ENCODE data around the gene CAMK1G.

The CAMK1G gene

DNA sequence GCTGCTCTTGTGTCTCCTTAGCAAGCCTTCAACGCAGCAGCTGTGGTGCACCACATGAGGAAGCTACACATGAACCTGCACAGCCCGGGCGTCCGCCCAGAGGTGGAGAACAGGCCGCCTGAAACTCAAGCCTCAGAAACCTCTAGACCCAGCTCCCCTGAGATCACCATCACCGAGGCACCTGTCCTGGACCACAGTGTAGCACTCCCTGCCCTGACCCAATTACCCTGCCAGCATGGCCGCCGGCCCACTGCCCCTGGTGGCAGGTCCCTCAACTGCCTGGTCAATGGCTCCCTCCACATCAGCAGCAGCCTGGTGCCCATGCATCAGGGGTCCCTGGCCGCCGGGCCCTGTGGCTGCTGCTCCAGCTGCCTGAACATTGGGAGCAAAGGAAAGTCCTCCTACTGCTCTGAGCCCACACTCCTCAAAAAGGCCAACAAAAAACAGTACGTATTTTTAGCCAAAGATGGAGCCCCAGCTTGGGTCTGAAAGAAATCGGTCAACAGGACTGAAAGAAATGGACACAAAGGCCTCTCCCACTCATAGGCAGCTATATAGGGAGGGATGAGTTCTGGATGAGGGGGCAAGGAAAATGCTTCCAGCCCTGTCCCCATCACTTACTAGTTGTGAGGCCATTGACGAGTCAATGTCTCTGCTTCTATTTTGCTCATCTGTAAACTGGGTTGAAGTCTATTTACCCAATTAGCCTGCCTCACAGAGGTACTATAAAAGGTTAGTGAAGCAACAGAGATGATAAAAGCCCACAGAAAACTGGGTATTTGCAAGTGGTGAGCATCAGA lies 28.5 kb downstream of the CAMK1G start:
- TF ChIP-seq CSDC2 (CRISPR knock-in tag; IDR thresholded peaks at IDR 0.05) (no peak), GLIS3 (CRISPR knock-in tag; IDR thresholded peaks at IDR 0.05) (no peak), SNAI2 (CRISPR knock-in tag; IDR thresholded peaks at IDR 0.05) (no peak), TOX (CRISPR knock-in tag; IDR thresholded peaks at IDR 0.05; ENCODE audit: borderline replicate concordance) (no peak), ZC3H10 (CRISPR knock-in tag; IDR thresholded peaks at IDR 0.05) (no peak)
- TF ChIP-seq, protein P1, sequence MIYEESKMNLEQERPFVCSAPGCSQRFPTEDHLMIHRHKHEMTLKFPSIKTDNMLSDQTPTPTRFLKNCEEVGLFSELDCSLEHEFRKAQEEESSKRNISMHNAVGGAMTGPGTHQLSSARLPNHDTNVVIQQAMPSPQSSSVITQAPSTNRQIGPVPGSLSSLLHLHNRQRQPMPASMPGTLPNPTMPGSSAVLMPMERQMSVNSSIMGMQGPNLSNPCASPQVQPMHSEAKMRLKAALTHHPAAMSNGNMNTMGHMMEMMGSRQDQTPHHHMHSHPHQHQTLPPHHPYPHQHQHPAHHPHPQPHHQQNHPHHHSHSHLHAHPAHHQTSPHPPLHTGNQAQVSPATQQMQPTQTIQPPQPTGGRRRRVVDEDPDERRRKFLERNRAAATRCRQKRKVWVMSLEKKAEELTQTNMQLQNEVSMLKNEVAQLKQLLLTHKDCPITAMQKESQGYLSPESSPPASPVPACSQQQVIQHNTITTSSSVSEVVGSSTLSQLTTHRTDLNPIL (CRISPR knock-in tag; IDR thresholded peaks at IDR 0.05; ENCODE audit: low read depth), result no peak
- TF ChIP-seq, protein P2, sequence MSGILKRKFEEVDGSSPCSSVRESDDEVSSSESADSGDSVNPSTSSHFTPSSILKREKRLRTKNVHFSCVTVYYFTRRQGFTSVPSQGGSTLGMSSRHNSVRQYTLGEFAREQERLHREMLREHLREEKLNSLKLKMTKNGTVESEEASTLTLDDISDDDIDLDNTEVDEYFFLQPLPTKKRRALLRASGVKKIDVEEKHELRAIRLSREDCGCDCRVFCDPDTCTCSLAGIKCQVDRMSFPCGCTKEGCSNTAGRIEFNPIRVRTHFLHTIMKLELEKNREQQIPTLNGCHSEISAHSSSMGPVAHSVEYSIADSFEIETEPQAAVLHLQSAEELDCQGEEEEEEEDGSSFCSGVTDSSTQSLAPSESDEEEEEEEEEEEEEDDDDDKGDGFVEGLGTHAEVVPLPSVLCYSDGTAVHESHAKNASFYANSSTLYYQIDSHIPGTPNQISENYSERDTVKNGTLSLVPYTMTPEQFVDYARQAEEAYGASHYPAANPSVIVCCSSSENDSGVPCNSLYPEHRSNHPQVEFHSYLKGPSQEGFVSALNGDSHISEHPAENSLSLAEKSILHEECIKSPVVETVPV (CRISPR knock-in tag; IDR thresholded peaks at IDR 0.05), result no peak
- TF ChIP-seq, protein P3, sequence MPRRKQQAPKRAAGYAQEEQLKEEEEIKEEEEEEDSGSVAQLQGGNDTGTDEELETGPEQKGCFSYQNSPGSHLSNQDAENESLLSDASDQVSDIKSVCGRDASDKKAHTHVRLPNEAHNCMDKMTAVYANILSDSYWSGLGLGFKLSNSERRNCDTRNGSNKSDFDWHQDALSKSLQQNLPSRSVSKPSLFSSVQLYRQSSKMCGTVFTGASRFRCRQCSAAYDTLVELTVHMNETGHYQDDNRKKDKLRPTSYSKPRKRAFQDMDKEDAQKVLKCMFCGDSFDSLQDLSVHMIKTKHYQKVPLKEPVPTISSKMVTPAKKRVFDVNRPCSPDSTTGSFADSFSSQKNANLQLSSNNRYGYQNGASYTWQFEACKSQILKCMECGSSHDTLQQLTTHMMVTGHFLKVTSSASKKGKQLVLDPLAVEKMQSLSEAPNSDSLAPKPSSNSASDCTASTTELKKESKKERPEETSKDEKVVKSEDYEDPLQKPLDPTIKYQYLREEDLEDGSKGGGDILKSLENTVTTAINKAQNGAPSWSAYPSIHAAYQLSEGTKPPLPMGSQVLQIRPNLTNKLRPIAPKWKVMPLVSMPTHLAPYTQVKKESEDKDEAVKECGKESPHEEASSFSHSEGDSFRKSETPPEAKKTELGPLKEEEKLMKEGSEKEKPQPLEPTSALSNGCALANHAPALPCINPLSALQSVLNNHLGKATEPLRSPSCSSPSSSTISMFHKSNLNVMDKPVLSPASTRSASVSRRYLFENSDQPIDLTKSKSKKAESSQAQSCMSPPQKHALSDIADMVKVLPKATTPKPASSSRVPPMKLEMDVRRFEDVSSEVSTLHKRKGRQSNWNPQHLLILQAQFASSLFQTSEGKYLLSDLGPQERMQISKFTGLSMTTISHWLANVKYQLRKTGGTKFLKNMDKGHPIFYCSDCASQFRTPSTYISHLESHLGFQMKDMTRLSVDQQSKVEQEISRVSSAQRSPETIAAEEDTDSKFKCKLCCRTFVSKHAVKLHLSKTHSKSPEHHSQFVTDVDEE (CRISPR knock-in tag; IDR thresholded peaks at IDR 0.05), result no peak
- ATAC-seq, result no peak; the same call in 2 of the 3 replicates

DNA sequence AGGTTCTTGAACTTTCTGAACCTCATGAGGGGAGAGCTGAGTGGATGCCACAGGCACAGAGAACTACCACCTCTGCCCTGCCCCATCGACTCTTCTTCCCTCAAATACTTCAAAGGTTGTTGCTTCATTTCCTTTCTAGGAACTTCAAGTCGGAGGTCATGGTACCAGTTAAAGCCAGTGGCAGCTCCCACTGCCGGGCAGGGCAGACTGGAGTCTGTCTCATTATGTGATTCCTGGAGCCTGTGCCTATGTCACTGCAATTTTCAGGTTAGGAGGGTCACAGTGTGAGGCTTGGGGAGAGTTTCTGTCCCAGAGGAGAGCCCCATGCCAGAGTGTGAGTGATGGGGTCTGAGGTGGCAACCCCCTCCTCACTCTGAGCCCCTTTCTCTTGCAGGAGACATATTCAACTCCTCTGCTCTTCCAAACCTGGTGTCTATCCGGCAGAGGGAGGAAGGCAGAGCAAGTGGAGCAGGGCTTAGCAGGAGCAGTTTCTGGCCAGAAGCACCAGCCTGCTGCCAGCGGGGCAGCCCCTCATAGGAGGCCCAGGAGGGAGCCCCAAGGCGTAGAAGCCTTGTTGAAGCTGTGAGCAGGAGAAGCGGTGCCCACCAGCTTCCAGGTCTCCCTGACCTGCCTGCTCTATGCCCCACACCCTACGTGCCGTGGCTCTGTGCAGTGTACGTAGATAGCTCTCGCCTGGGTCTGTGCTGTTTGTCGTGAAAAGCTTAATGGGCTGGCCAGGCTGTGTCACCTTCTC lies 29.3 kb downstream of the CAMK1G start:
- no peak for TF ChIP-seq ZNF8 (CRISPR knock-in tag; IDR thresholded peaks at IDR 0.05)
- TF ChIP-seq OSR1 (CRISPR knock-in tag; IDR thresholded peaks at IDR 0.05), result no peak
- no peak for TF ChIP-seq CSDC2 (CRISPR knock-in tag; IDR thresholded peaks at IDR 0.05)
- no peak for TF ChIP-seq ZNF70 (CRISPR knock-in tag; IDR thresholded peaks at IDR 0.05)
- TF ChIP-seq RARB (CRISPR knock-in tag; IDR thresholded peaks at IDR 0.05), result no peak
- TF ChIP-seq TOX (CRISPR knock-in tag; IDR thresholded peaks at IDR 0.05; ENCODE audit: borderline replicate concordance), result no peak
- TF ChIP-seq SNAI2 (CRISPR knock-in tag; IDR thresholded peaks at IDR 0.05), result no peak
- TF ChIP-seq, protein P1 (CRISPR knock-in tag; IDR thresholded peaks at IDR 0.05; ENCODE audit: low read depth), result no peak
- TF ChIP-seq, protein P4, sequence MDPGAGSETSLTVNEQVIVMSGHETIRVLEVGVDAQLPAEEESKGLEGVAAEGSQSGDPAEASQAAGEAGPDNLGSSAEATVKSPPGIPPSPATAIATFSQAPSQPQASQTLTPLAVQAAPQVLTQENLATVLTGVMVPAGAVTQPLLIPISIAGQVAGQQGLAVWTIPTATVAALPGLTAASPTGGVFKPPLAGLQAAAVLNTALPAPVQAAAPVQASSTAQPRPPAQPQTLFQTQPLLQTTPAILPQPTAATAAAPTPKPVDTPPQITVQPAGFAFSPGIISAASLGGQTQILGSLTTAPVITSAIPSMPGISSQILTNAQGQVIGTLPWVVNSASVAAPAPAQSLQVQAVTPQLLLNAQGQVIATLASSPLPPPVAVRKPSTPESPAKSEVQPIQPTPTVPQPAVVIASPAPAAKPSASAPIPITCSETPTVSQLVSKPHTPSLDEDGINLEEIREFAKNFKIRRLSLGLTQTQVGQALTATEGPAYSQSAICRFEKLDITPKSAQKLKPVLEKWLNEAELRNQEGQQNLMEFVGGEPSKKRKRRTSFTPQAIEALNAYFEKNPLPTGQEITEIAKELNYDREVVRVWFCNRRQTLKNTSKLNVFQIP (CRISPR knock-in tag; IDR thresholded peaks at IDR 0.05; ENCODE audit: borderline replicate concordance, low read depth), result no peak
- TF ChIP-seq ISL1 (CRISPR knock-in tag; IDR thresholded peaks at IDR 0.05), result no peak
- TF ChIP-seq ZFP3 (CRISPR knock-in tag; IDR thresholded peaks at IDR 0.05), result no peak
- TF ChIP-seq, protein P3 (CRISPR knock-in tag; IDR thresholded peaks at IDR 0.05), result no peak
- TF ChIP-seq ZC3H10 (CRISPR knock-in tag; IDR thresholded peaks at IDR 0.05), result no peak
- TF ChIP-seq, protein P5, sequence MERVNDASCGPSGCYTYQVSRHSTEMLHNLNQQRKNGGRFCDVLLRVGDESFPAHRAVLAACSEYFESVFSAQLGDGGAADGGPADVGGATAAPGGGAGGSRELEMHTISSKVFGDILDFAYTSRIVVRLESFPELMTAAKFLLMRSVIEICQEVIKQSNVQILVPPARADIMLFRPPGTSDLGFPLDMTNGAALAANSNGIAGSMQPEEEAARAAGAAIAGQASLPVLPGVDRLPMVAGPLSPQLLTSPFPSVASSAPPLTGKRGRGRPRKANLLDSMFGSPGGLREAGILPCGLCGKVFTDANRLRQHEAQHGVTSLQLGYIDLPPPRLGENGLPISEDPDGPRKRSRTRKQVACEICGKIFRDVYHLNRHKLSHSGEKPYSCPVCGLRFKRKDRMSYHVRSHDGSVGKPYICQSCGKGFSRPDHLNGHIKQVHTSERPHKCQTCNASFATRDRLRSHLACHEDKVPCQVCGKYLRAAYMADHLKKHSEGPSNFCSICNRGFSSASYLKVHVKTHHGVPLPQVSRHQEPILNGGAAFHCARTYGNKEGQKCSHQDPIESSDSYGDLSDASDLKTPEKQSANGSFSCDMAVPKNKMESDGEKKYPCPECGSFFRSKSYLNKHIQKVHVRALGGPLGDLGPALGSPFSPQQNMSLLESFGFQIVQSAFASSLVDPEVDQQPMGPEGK (CRISPR knock-in tag; IDR thresholded peaks at IDR 0.05; ENCODE audit: borderline replicate concordance), result no peak
- ATAC-seq, result no peak

Data from SK-N-SH treated with all-trans-retinoic acid at 6 μM for 48 hours (cell line).